ENCODE measurements around the gene SORT1.
"Not testable (repeated sequence)": the region's sequence is repeated elsewhere in the genome, so short reads cannot be mapped to it uniquely, and the experiment has no call there.

SORT1 gene

DNA sequence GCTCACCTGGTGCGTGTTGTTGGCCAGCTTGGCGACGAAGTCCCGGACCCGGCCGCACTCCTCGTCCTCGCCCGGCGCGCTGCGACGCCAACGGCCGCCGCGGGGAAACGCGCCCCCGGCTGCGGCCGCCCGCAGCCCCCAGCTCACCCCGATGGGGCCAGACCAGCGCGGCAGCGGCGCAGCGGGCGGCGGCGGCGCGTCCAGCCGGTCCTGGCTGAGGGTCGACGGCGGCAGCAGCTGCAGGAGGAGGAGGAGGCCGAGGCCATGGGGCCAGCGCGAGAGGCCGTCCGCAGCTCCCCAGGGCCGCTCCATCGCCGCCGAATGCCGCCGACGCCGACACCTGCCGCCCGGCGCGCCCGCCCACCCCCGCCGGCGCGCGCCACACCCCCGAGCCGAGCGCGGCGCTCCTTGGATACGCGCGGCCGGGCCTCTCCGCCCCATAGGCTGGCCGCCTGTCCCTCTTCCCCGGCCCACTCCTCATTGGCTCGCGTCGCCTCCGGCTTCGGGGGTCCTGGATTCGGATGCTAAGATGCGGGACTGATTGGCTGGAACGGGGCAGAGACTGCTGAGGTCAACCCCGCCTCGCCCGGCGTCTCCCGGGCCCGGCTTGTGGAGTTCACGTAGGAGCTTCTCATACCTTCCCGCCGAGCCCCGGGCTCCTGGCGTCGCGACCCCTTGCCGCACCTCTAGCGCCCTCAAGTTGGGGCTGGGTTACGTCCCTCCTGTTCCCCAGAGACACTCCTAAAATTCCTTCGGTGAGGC is at the start of gene SORT1:
TSS of gene SORT1 (minus strand) at position 338 of the 762 bp plus-strand sequence. CDS start at position 312, 26 bp downstream.
- peak; percentile 93 to 97 (median 95) for DNase-seq

DNA sequence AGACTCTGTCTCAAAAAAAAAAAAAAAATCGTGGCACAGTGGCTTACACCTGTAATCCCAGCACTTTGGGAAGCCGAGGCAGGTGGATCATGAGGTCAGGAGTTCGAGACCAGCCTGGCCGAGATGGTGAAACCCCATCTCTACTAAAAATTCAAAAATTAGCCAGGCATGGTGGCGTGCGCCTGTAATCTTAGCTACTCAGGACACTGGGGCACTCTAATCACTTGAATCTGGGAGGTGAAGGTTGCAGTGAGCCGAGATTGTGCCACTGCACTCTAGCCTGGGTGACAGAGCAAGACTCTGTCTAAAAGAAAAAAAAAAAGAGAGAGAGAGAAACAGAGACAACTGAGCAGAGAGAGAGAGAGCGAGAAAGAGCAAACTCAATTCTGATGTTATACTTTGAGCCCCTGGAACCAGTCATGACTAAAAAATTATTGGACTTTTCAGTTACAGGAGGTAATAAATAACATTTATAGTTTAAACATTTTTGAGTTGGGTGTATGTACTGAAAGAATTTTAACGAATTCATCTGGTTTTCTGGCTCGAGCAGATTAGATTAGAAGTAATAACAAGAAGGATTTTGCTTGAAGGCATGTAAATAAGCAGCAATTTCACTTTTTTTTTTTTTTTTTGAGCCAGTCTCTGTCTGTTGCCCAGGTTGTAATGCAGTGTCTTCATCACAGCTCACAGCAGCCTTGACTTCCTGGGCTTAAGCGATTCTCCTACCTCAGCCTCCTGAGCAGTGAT is 48.4 kb upstream of the SORT1 start:
- DNase-seq: not testable (repeated sequence)

DNA sequence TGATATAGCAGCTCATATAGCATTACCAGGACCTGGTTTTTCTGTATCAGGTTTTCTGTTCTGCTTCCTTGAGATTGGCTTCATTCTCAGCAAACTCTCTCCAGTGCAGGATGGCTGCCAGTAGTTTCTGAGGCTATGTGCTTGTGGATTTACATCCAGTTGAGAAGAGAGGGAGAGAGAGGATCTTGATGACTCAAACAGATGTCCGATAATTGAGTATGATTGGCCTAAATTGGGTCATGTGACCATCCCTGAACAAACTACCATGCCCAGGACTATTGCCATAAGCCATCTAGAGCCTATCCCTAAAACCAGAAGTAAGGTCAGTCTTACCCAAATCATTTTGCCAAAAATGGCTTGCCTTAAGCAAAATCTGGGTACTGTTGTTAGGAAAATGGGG is 46.6 kb upstream of the SORT1 start:
- DNase-seq: no peak

DNA sequence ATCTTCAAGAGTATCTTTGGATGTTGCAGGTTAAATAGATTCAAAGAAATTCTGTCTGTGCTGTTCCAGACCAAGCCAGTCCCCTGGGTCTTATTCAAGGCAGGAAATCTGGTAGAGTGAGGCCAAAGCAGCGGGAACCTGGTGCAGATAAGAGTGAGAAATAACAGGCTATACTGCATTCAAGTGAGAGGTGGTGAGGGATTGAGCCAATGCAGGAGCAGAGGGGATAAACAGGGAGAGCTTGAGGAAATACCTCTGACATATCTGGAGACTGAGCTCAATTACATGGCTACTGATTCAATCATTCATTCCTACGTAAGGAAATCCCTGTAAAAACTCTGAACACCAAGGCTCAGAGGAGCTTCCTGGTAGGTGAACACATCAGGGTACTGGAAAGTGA is 45.8 kb upstream of the SORT1 start:
- no peak for DNase-seq

DNA sequence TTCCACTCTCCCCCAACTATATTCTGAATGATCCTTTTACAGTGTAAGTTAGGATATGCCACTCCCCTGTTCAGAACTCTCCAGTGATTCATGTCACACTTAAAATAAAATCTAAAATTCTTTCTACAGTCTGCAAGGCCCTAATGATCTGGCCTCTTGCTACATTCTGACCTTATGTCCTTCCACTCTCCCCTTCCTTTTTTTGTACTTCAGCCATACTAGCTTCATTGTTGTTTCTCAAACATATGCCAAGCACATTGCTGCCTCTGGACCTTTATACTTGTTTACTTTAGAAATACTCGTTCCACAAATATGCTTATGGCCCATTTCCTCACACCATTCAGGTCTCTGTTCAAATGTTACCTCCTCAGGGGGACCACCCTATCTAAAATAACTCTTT is 43.4 kb upstream of the SORT1 start:
- DNase-seq: no peak

DNA sequence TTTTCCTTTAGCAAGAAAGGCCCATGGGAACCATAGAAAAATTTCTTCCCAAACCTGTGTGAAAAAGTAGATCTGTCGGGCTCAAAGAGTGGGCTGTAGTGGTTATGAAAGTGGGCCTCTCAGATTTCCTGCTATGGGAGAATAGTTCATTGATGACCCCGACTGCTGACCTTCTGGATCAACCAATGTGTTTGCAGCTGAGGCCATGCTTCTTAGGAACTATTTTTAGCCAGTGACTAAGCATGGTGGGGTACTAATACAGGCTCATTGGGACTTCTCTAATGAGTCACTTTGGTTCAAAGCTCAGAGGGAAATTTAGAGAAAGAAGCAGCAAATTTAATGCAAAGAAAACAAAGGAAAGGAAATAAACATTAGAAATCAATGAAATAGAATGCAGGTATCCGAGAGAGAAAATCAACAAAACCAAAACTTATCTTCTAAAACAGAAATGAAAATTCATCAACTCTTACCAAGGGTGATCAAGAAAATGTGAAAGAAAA is 41.1 kb upstream of the SORT1 start:
- no peak for DNase-seq

DNA sequence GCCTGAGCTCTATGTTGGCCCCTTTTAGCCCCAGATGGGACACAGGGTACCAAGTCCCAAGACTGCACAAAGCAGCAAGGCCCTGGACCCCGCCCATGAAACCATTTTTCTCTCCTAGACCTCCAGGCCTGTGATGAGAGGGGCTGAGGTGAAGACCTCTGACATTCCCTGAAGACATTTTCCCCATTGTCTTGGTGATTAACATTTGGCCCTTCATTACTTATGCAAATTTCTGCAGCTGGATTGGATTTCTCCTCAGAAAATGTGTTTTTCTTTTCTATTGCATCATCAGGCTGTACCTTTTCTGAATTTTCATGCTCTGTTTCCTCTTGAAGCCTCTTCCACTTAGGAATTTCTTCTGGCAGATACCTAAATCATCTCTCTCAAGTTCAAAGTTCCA is 36.8 kb upstream of the SORT1 start:
- DNase-seq: no peak

DNA sequence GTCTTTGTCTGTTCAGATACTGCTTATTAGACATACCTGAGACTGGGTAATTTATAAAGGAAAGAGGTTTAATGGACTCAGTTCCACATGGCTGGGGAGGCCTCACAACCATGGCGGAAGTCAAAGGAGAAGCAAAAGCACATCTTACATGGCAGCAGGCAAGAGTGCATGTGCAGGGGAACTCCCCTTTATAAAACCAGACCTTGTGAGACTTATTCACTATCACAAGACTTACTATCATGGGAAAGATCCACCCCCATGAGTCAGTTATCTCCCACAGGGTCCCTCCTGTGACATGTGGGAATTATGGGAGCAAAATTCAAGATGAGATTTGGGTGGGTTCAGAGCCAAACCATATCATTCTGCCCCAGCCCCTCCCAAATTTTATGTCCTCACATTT is 35.6 kb upstream of the SORT1 start:
- no peak for DNase-seq

DNA sequence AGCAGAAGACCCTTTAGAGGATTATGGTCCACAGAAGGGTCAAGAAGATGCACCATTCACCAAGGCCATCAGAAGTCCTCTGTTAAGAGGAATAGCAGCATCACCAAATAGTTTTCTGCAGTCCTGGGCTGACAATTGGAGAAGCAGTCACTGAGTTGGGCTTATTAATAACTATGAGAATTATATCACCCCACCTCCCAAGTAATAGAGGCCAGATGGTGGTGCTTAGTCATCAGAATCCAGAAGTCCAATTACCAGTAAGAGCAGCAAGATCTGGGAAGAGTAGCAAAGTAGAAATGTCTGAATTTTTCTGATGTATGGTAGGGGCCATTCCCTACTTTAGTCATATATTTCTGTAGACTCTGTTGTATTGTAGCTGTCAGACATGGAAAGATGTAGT is 34.6 kb upstream of the SORT1 start:
- DNase-seq: no peak

DNA sequence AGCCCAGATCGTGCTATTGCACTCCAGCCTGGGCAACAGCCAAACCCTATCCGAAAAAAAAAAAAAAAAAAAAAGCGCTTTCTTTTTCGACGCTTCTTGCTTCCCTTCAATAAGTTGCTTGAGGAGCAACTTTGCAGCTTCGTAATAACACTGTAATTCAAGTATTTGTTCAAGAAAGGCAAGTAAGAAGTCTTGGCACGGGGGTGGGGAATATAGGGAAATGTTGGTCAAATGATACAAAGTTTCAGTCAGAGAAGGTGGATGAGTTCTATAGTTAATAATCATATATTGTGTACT is 29.4 kb upstream of the SORT1 start:
- DNase-seq: no peak

DNA sequence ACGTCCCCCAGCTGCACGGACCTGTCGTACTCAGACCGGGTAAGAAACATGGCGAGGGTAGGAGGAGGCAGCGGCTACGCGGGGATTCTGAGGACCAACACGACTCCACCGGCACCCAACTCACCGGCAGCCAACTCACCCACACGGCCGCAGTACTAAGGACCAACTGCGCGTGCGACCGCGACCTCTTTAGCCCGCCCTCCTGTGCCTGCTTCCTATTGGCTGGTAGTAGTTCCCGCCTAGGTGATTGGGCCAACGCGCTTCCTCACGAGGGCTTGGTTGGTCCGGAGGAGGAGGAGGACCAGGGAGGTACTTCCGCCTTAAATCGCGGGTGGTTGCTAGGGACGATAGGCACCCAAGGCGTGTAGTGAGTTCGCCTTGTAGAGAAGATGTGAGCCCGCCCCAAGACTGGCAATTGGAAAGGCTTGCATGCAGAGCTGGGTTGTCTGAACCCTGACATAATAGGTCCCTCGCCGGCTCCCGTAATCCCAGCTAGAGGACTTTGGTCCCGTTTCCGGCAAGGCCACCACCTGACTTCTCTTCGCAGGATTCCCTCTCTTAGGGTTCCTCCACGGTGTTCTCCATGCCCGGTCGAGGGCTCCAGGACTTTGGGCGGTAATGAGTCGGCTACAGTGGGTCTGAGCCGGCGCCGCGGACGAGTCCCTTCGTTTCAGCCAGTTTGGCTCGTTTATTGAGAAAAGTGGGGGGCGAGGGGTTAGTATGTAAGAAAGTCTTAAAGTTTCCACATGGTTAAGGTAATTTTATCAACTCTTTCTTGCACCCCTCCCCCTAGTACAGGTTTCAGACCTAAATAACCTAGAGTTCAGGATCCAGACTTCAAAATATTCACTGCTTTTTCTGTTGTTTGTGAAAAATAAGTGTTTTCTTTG is 28.8 kb upstream of the SORT1 start, which contains the start of gene PSMA5:
TSS of gene PSMA5 (minus strand) at position 168 of the 890 bp plus-strand sequence. CDS start at position 50, 118 bp downstream.
- peak; percentile 97 to 100 (median 97) for DNase-seq

DNA sequence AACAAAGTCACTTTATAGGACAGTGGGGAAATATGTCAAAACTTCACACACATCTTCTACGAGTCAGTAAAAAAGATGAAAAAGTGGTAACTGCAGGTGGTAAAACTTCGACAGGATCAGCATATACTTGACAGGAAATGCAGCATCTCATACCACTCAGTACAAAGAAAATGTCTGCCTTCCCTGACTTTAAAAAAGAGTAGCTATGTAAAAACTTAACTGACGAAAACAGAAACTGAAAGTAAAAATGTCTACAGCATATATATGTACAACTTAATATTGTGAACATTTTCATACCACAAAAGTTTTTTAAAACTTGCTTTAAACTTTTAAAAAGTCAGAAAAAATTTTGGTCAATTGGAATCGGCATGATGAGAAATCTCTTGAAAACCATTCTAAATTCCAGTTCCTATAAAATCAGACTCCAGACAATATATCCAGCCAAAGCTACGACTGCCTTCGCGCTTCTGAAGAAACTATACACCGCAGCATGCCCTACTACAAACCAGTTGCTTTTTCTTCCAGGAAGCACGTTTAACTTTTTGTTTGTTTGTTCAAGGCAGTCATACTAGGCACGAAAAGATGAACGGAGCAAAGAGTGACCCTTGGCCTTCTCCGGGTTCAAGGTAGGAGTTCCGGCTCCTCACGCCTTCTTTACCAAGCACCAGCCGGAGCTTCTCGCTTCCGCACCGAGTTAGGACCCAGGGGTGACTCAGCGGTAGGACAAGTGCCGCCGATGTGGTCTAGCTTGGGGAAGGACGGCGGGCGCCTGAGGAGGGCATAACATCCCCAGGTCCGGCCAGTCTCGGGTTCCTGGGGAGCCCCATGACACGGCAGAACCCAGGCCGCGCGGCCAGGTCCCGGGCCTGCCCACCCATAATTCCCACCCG is 27.9 kb upstream of the SORT1 start:
- peak in 1 of 3 experiments; percentile 35 for DNase-seq

DNA sequence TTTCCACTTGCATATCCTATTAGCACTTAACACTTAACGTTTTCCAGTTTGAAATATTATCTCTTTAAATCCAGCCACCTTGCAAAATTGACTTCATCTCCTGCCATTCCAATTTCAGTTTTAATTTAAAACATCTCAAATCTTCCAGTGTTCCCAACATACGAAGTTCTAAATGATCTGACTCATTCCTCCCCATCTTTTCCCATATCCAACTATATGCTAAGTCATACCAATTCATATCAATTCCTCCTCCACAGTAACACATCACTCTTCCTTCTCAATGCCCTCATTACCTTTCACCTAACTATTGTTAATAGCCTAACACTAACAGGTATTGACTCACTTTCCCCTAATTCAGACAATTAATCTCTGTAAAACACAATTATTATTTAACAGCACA is 25.8 kb upstream of the SORT1 start:
- no peak for DNase-seq

DNA sequence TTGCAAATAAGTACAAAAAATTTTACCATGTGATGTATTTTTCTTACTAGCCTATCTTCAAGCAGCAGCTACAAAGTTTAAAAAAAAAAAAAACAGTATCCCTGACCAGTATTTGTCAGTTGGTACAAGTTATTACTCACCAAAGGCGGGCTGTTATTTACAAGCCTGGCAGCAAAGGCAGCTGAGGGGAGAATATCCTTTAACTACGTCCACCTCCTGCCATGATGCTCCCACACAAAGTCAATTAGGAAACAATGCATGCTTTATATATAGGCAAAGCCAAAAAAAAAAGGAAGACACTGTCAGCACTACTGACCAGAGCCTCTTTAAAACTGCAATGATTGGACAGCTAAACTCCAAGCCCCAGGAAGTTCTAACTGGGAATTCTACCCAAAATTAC is 14.8 kb upstream of the SORT1 start:
- no peak for DNase-seq

DNA sequence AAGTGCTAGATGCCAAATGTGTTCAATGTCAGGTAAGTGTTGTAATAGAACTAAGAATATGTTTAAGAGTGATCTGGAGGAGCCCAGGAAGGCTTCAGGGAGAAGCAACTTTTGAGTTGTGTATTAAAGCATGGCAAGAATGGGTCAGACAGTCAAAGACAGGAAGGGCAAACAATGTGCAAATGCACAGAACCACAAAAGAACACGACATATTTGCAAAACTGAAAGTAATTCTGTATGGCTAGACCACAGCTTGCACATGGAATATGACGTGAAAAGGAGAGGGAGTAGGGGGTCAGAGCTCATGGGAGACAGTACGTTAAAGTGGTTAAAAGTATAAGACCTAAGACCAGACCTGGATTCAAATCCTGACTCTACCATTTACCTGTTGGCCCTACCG is 7.1 kb upstream of the SORT1 start:
- no peak for DNase-seq

DNA sequence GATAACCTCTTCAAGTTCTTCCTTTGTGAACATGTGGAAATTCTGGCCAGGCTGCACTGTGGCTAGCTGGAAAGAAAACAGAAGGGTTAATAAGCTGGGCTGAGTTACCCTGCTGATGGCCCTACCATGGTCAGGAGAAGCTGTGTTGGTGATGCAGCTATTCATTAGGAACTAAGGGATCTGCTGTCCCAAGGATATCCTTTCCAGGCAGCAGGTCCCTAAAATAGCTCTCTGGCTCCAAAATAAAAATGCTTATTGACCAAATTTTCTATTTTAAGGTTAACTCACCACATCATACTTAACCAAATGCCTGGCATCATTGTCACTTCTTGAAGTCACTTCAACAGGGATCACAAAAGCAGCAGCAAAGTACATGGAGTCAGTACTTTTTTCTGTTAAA is 4.3 kb upstream of the SORT1 start:
- DNase-seq: no peak

DNA sequence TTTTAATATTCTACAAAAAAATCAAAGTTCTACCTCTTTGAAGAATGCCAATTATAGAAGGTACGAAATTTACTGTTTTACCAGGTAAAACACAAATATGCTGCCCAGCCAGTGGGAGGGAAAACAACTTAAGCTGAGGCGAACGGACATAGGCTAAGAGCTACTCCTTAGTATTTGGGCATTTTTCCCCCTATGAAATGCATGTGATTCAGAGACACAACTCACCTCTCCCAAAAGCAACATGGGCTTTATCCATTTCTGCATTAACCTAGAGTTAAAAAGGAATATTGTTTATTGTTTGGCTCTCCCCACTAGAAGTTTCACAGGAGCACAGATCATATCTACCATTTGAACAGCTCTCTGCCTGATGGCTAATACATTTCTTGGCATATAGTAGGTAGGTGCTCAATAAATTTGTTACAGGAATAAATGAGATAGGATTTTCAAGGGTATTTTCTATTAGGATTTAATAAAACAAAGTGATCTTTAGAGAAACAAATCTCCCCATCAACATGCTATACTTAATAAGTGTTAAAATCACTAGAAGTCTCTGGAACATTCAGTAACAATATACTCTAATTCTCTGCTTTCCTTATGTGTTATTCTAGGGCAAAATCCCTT is 2.4 kb upstream of the SORT1 start:
- DNase-seq: peak in 1 of 3 experiments; percentile 27

DNA sequence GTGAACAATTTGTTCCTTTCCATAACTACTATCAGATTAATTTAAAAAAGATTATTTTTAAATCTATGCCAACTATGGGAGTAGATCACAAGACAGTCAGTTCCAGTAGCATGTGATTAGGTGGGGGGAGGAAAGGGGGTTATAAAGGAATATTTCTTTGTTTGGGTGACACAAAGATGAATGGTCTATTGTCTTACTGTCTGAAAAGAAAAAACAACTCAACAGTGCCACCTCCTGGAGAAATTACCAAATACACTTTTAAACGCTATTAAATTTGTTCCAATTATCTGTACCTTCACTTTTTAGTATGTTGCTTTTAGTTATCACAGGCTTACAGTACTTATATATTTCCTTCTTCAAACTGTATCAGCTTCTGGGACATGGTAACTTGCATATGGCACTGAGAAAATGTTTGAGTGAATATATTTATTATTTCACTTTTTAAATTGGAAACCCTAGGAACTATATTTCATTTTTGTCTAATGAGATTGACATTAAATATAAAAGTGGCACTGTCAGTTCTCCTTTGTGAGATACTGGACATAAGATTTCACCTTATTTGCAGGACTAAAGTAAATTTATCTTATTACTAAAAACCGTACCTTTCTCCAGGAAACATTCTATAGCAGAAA is 1.7 kb upstream of the SORT1 start:
- peak; percentile 61 to 93 (median 75) for DNase-seq

DNA sequence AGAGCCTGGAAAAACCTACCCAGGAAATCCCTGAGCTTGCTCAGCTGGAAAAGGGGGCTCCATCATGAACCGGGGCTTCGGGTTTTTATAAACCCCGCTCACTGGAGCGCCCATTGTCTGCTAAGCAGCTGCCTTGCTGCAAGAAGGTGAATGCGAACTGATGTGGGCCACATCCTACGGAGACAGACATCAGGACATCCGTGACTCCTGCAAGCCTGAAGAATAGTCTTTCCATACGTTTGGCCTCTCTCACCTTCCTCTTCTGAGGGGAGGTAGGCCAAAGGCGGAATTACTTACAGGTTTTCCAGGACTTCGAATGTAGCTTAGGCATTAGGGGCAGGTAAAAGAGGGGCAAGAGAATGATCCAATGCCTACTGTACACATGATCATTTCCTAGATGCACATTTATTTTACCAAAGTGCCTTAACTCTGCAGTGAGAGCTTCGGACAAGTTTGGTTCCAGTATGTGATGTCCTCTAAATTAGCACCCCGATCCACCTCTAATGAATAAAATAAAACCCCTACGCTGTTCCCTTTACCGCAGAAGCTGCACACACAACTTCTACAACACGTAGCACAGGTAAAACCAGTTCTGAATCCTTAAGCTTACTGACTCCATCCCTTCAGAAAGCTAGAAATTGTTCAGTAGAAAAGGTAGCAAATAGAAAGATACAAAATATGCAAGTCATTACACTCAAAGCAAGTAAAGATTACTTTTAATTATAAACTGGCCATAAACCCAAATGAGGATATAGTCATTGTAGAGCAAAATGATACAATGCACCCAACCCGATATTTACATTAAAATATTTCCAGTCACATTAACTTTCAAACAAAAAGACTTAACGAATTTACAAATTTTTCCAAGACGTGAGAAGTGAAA is 866 bp upstream of the SORT1 start:
- peak in 1 of 3 experiments; percentile 40 for DNase-seq
